Naive thymus-derived CD4-positive, alpha-beta T cell (primary cell): ENCODE measurements around the gene AFAP1. TPM values are rescaled to one million over a fixed set of nuclear protein-coding genes. Genes with fewer than 3 reads are reported as not detected.

Source experiments
- ATAC-seq: fragments of 150-1000 bp; cut with Tn5 transposase; 2 replicates; pipeline ENCODE4 v1.10.0; 2021; ENCODE audit warnings: mild to moderate bottlenecking, moderate library complexity
- CTCF ChIA-PET: fragments of 350-600 bp; sonication (Branson Sonifier 250); formaldehyde crosslinking; loops from one replicate; lab custom pipeline; 2021; ENCODE audit warnings: antibody characterized with exemption; lab: Charles Lee
- POLR2A ChIA-PET: fragments of 350-600 bp; sonication (Branson Sonifier 250); formaldehyde crosslinking; loops from one replicate; lab custom pipeline; 2021; ENCODE audit warnings: antibody characterized with exemption, inconsistent platforms; lab: Charles Lee
- DNase-seq, 9 donors: peaks; one replicate each; pipeline versions ENCODE4 v3.0.0 to v3.0.0-alpha.2; 2020 to 2022; ENCODE audit warnings: mixed read lengths in 1 of 9
- H3K27ac ChIP-seq: one replicate; pipeline ENCODE4 v1.7.0; 2013; ENCODE audit warnings: mild to moderate bottlenecking, low read depth, low read length, moderate library complexity
- H3K27me3 ChIP-seq, 2 donors: one replicate each; pipeline ENCODE4 v1.7.0; 2013; ENCODE audit warnings: low read length in 2 of 2, mild to moderate bottlenecking in 2 of 2, moderate library complexity in 2 of 2; ENCODE audit not compliant: control insufficient read depth in 2 of 2, insufficient read depth in 2 of 2
- H3K36me3 ChIP-seq, 3 experiments: 1 replicate in 2 of 3; 2 replicates in 1 of 3; pipeline ENCODE4 v1.7.0; 2013; ENCODE audit warnings: low read length in 3 of 3, mild to moderate bottlenecking in 3 of 3, moderate library complexity in 1 of 3; ENCODE audit not compliant: insufficient read depth in 3 of 3, control insufficient read depth in 2 of 3
- H3K4me1 ChIP-seq, 2 donors: one replicate each; pipeline ENCODE4 v1.7.0; 2013; ENCODE audit warnings: low read length in 2 of 2, mild to moderate bottlenecking in 2 of 2, moderate library complexity in 1 of 2; ENCODE audit not compliant: control insufficient read depth in 2 of 2, insufficient read depth in 2 of 2
- H3K4me3 ChIP-seq: 2 replicates; pipeline ENCODE4 v1.7.0; 2013; ENCODE audit warnings: mild to moderate bottlenecking, low read length
- H3K9me3 ChIP-seq, 3 experiments: 1 replicate in 2 of 3; 2 replicates in 1 of 3; pipeline ENCODE4 v1.7.0; 2013; ENCODE audit warnings: low read length in 3 of 3; ENCODE audit not compliant: control insufficient read depth in 2 of 3
- H3K27ac Mint-ChIP-seq, 9 donors: one replicate each; pipeline ENCODE4 v1.8.0; 2020 to 2022; ENCODE audit warnings: mixed read lengths in 9 of 9, mild to moderate bottlenecking in 8 of 9, moderate library complexity in 5 of 9, inconsistent platforms in 2 of 9
- H3K27me3 Mint-ChIP-seq, 5 donors: one replicate each; pipeline ENCODE4 v1.8.0; 2021 to 2022; ENCODE audit warnings: mixed read lengths in 5 of 5, mild to moderate bottlenecking in 1 of 5
- H3K36me3 Mint-ChIP-seq, 5 donors: one replicate each; pipeline ENCODE4 v1.8.0; 2020 to 2022; ENCODE audit warnings: mixed read lengths in 5 of 5, mild to moderate bottlenecking in 3 of 5, inconsistent platforms in 1 of 5
- H3K4me1 Mint-ChIP-seq, 7 donors: one replicate each; pipeline ENCODE4 v1.8.0; 2020 to 2022; ENCODE audit warnings: mixed read lengths in 7 of 7, mild to moderate bottlenecking in 3 of 7, inconsistent platforms in 1 of 7
- H3K4me3 Mint-ChIP-seq, 10 donors: one replicate each; pipeline ENCODE4 v1.8.0; 2020 to 2022; ENCODE audit warnings: mild to moderate bottlenecking in 10 of 10, mixed read lengths in 10 of 10, moderate library complexity in 6 of 10, inconsistent platforms in 2 of 10
- H3K9me3 Mint-ChIP-seq, 11 donors: one replicate each; pipeline ENCODE4 v1.8.0; 2020 to 2022; ENCODE audit warnings: mixed read lengths in 11 of 11, mild to moderate bottlenecking in 4 of 11, inconsistent platforms in 1 of 11, moderate library complexity in 1 of 11
- intact Hi-C, 2 donors: fragments of 100-400 bp; cut with micrococcal nuclease; formaldehyde crosslinking; loops; one replicate each; pipeline ENCODE4 v1.15.1; 2023
- polyA plus RNA-seq, 2 donors: library from polyadenylated mRNA; unstranded; fragments of 300-500 nt; fragmentation: Illumina TruSeq; gene quantifications; one replicate each; pipeline ENCODE4 v1.2.3, GENCODE V29; 2021
- total RNA-seq, 6 experiments: library from RNA in 5 of 6; stranded (reverse) in 5 of 6; gene quantifications; 1 replicate in 5 of 6; 2 replicates in 1 of 6; pipeline ENCODE4 v1.2.3 and lab custom pipeline; 2021 to 2026

The AFAP1 gene
- total and polyA plus RNA-seq, 7 experiments from 2014 or later = 2.2 to 27.2 (median 9.6) TPM

DNA sequence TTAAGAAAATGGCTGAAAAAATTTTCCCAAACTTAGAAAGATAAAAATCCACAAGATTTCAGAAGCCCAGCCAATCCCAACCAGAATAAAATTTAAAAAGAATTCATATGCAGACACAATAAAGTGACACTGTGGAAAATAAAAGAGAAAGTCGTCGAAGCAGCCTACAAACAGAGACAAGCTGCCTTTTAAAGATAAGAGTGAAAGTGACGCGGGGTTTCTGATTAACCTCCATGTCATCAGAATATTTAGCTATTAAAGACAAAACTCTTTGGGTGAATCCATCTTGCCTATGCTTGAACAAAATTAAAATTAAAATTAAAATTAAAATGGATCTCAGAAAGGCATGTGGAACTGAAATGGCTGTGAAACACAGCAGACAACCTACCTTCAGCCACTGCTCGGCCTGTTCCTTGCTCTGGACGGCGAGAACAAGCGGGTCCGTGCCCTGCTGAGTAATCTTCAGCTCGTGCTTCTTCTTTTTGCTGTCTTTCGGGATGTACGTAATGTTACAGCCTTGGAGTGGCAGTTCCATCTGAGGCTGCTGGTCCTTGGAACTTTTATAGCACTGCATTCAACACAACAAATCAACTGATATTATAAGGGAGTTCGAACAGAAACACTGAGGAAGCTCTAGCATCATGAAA lies 101.4 kb downstream of the AFAP1 start:
- CTCF ChIA-PET = interaction anchor here (0.9 kb wide), 1 partner anchor 33 kb away, joined by 3 read pairs; no protein-coding TSS in a partner anchor
- Mint-ChIP-seq H3K4me1 (peaks cover 0 to 8% (median 5%) of the 10 kb centered on the region in 7 donors), H3K27ac (peak overlapping the region in 1 of 9 donors; percentile 6), H3K9me3 (no peaks in the 10 kb centered on the region), H3K27me3 (no peaks in the 10 kb centered on the region), H3K36me3 (peaks cover 11 to 48% (median 23%) of the 10 kb centered on the region in 5 donors), H3K4me3 (no peak overlapping the region)
- ATAC-seq = no peak
- Histone ChIP-seq H3K4me1 (no peaks in the 10 kb centered on the region), H3K36me3 (peaks cover 0 to 5% (median 0%) of the 10 kb centered on the region in 3 experiments), H3K4me3 (no peak overlapping the region), H3K9me3 (no peaks in the 10 kb centered on the region), H3K27me3 (no peaks in the 10 kb centered on the region), H3K27ac (no peak overlapping the region)
- intact Hi-C loops = no loop called here
- POLR2A ChIA-PET = no interaction called here
- no peak for DNase-seq

DNA sequence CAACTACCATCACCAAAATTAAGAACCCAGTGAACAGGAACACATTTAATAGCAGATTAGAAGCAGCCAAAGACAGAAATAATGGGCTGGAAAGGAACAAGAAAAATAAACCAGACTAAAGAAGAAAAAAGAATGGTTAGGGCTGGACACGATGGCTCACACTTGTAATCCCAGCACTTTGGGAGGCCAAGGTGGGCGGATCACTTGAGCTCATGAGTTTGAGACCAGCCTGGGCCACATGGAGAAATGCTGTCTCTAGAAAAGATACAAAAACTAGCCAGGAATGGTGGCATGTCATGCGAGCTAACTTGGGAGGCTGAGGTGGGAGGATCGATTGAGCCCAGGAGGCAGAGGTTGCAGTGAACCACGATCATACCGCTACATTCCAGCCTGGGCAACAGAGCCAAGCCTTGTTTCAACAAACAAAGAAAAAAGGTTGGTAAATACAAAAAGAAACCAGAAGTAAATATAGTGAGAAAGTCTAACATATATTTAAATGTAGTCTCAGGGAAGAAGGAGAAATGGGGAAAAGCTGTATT lies 102.0 kb downstream of the AFAP1 start:
- ChIA-PET CTCF (interaction anchor here (0.9 kb wide), 1 partner anchor 33 kb away, joined by 3 read pairs; no protein-coding TSS in a partner anchor), POLR2A (no interaction called here)
- Histone ChIP-seq H3K27ac (no peak overlapping the region), H3K4me3 (no peak overlapping the region), H3K27me3 (no peaks in the 10 kb centered on the region), H3K9me3 (no peaks in the 10 kb centered on the region), H3K36me3 (peaks cover 0 to 2% (median 0%) of the 10 kb centered on the region in 3 experiments), H3K4me1 (no peaks in the 10 kb centered on the region)
- intact Hi-C loops = no loop called here
- no peak for DNase-seq
- Mint-ChIP-seq H3K36me3 (peaks cover 11 to 51% (median 28%) of the 10 kb centered on the region in 5 donors), H3K4me3 (no peak overlapping the region), H3K27ac (no peak overlapping the region), H3K9me3 (no peaks in the 10 kb centered on the region), H3K4me1 (peaks cover 0 to 12% (median 7%) of the 10 kb centered on the region in 7 donors), H3K27me3 (no peaks in the 10 kb centered on the region)
- ATAC-seq = no peak

DNA sequence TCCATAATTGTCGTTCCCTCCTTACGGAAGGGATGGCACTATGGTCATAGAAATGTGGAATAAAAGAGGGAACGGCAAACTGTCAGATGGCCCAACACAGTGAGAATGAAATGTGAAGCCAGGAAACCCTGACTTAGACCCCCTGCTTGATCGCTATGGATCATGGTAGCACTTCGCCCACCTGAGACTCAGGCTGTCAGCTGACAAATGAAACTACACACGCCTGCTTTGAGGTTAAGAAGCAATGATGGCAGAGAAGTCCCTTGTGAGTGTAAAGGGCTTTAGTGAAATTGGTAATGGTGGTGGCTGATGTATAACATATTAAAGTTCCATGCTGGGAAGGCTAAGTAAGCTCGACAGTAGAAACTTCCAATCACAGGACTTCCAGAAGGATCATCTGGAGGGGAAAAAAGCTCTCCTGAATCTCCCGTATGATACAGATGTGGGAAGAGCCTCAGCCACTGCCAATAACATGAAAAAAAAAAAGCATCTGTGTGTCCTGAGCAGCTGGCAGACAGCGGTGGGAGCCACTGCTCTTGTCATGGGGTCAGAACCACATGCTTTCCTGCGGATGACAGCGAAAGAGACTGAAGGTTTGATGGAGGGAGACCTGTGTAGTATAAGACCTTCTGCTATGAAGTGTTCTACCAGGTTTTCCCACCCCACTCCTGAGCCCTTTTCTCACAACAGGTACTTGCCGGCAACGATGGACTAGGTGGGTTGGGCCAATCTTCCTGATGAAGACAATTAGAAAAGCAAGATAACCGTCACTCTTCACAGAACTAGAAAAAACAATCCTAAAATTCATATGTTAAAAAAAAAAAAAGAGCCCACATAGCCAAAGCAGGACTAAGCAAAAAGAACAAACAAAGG lies 107.6 kb downstream of the AFAP1 start:
- POLR2A ChIA-PET = interaction anchor here (1.8 kb wide), 1 partner anchor 23 kb away, joined by 3 read pairs; no protein-coding TSS in a partner anchor
- Histone ChIP-seq H3K9me3 (no peaks in the 10 kb centered on the region), H3K27me3 (no peaks in the 10 kb centered on the region), H3K27ac (no peak overlapping the region), H3K4me1 (peaks cover 14 to 34% of the 10 kb centered on the region in 2 donors), H3K36me3 (no peaks in the 10 kb centered on the region), H3K4me3 (no peak overlapping the region)
- no peaks in the 10 kb centered on the region for H3K9me3 Mint-ChIP-seq
- DNase-seq (no peak), ATAC-seq (no peak)
- CTCF ChIA-PET = interaction anchor here (0.5 to 1.3 kb wide), 3 partner anchors 18 to 96 kb away, joined by 3 read pairs; no protein-coding TSS in a partner anchor
- H3K4me3 Mint-ChIP-seq = peak overlapping the region in 3 of 10 donors; percentile 54 to 70 (median 66)
- H3K36me3 Mint-ChIP-seq = peaks cover 0 to 44% (median 32%) of the 10 kb centered on the region in 5 donors
- no peaks in the 10 kb centered on the region for H3K27me3 Mint-ChIP-seq
- intact Hi-C loops = no loop called here
- H3K4me1 Mint-ChIP-seq = peaks cover 24 to 58% (median 52%) of the 10 kb centered on the region in 7 donors
- peak overlapping the region in 6 of 9 donors; percentile 2 to 87 (median 76) for H3K27ac Mint-ChIP-seq

DNA sequence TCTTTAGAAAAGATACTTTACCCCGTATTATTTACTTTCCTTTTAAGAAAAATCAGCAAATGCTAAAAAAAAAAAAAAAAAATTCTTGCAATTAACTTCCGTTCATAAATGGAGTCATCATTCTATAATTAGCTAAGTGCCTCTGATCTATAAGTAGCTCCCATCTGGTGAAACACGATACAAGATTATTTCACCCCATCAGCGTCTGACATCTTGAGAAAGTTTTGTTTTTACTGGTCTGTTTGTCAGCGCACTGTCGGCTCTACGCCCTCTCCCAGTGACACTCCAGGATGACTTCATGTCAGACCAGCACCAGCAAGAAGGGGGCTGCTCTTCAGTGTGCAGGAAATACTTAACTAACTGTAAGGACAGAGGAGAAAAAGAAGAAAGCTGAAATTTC lies 108.3 kb downstream of the AFAP1 start:
- Mint-ChIP-seq H3K9me3 (no peaks in the 10 kb centered on the region), H3K27me3 (no peaks in the 10 kb centered on the region), H3K36me3 (peaks cover 0 to 44% (median 30%) of the 10 kb centered on the region in 5 donors), H3K27ac (peak overlapping the region in 8 of 9 donors; percentile 48 to 87 (median 73)), H3K4me3 (peak overlapping the region in 8 of 10 donors; percentile 3 to 75 (median 44)), H3K4me1 (peaks cover 27 to 63% (median 59%) of the 10 kb centered on the region in 7 donors)
- Histone ChIP-seq H3K27me3 (no peaks in the 10 kb centered on the region), H3K4me3 (no peak overlapping the region), H3K36me3 (no peaks in the 10 kb centered on the region), H3K27ac (no peak overlapping the region), H3K4me1 (peaks cover 14 to 34% of the 10 kb centered on the region in 2 donors), H3K9me3 (no peaks in the 10 kb centered on the region)
- DNase-seq = peak in 1 of 9 donors; percentile 35
- intact Hi-C loops = no loop called here
- POLR2A ChIA-PET = interaction anchor here (1.8 kb wide), 1 partner anchor 23 kb away, joined by 3 read pairs; no protein-coding TSS in a partner anchor
- ATAC-seq = peak; percentile 39
- CTCF ChIA-PET = interaction anchor here (0.5 to 1.3 kb wide), 4 partner anchors 19 to 157 kb away, joined by 3 read pairs; no protein-coding TSS in a partner anchor

DNA sequence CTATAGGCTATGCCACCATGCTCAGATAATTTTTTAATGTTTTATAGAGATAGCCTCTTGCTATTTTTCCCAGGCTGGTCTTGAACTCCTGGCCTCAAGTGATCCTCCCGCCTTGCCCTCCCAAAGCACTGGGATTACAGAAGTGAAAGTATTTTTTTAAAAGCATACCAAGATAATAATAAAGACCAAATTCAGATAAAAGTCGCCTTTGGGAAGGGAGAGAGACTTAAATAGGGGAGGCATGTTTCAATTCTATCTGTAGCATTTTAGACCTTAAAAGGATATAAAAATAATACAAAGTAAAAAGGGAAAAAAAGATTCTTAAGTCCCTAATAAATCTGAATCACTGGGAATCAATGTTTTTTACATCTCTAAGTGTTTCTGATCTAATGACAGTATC lies 108.9 kb downstream of the AFAP1 start:
- Mint-ChIP-seq H3K9me3 (no peaks in the 10 kb centered on the region), H3K4me1 (peaks cover 27 to 63% (median 62%) of the 10 kb centered on the region in 7 donors), H3K36me3 (peaks cover 0 to 48% (median 30%) of the 10 kb centered on the region in 5 donors), H3K4me3 (peak overlapping the region in 5 of 10 donors; percentile 11 to 70 (median 54)), H3K27me3 (no peaks in the 10 kb centered on the region), H3K27ac (peak overlapping the region in 4 of 9 donors; percentile 48 to 87 (median 76))
- Histone ChIP-seq H3K4me3 (no peak overlapping the region), H3K9me3 (no peaks in the 10 kb centered on the region), H3K27me3 (no peaks in the 10 kb centered on the region), H3K27ac (peak overlapping the region; percentile 24), H3K4me1 (peaks cover 14 to 34% of the 10 kb centered on the region in 2 donors), H3K36me3 (no peaks in the 10 kb centered on the region)
- no peak for DNase-seq
- ChIA-PET CTCF (interaction anchor here (0.6 kb wide), 1 partner anchor 158 kb away, joined by 3 read pairs; no protein-coding TSS in a partner anchor), POLR2A (interaction anchor here (1.8 kb wide), 1 partner anchor 24 kb away, joined by 3 read pairs; no protein-coding TSS in a partner anchor)
- no peak for ATAC-seq
- intact Hi-C loops = no loop called here
